Uterus (tissue), 2 donors: ENCODE measurements around the gene CAMK2N1.

Experiments used
- POLR2A ChIP-seq, 2 donors: fragments of 450-650 bp; IDR thresholded peaks; one replicate each; pipeline ENCODE4 v1.6.1; 2016; ENCODE audit warnings: antibody characterized with exemption in 2 of 2, mild to moderate bottlenecking in 1 of 2, moderate library complexity in 1 of 2
- TF ChIP-seq, protein P1 (sequence below), 4 experiments: fragments of 200-600 bp in 2 of 4; fragments of 450-650 bp in 2 of 4; sonication (generic) in 2 of 4; IDR thresholded peaks; one replicate each; pipeline ENCODE4 v1.5.1; 2016 to 2019; ENCODE audit warnings: antibody characterized with exemption in 4 of 4, mild to moderate bottlenecking in 2 of 4, moderate library complexity in 1 of 4

DNA sequence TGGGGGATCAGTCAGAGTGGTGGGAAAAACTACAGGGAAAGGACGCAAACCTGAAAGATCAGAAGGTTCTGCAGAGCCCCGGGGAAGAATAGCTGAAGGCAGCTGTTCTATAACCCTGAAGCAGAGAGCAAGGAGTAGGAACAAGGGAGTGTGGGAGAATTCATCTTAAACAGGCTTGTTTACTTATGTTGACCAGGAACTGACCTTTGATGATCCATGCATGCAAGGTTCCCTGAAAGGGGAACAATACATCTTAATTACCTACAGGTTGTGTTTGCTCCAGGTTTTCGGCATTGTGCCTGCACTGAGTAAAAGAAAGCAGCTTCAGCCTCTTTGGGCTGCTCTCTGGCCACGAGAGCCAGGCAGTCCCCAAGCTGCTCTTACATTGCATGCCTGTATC lies 47.6 kb upstream of the CAMK2N1 start:
- TF ChIP-seq, protein P1, sequence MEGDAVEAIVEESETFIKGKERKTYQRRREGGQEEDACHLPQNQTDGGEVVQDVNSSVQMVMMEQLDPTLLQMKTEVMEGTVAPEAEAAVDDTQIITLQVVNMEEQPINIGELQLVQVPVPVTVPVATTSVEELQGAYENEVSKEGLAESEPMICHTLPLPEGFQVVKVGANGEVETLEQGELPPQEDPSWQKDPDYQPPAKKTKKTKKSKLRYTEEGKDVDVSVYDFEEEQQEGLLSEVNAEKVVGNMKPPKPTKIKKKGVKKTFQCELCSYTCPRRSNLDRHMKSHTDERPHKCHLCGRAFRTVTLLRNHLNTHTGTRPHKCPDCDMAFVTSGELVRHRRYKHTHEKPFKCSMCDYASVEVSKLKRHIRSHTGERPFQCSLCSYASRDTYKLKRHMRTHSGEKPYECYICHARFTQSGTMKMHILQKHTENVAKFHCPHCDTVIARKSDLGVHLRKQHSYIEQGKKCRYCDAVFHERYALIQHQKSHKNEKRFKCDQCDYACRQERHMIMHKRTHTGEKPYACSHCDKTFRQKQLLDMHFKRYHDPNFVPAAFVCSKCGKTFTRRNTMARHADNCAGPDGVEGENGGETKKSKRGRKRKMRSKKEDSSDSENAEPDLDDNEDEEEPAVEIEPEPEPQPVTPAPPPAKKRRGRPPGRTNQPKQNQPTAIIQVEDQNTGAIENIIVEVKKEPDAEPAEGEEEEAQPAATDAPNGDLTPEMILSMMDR (IDR thresholded peaks at IDR 0.05) = no peak
- TF ChIP-seq POLR2A (IDR thresholded peaks at IDR 0.05) = no peak
